GM10266 (cell line): ENCODE measurements around the gene NR3C2.

Source experiments
- DNase-seq: peaks from one replicate; pipeline ENCODE4 v3.0.0; 2012; ENCODE audit errors: extremely low spot score
- TF ChIP-seq, protein P1 (sequence below): IDR thresholded peaks from 2 replicates; pipeline ENCODE4 v1.5.1; 2012; ENCODE audit warnings: mild to moderate bottlenecking, low read depth; ENCODE audit not compliant: control insufficient read depth, insufficient read depth; ENCODE audit errors: missing control alignments

The NR3C2 gene

DNA sequence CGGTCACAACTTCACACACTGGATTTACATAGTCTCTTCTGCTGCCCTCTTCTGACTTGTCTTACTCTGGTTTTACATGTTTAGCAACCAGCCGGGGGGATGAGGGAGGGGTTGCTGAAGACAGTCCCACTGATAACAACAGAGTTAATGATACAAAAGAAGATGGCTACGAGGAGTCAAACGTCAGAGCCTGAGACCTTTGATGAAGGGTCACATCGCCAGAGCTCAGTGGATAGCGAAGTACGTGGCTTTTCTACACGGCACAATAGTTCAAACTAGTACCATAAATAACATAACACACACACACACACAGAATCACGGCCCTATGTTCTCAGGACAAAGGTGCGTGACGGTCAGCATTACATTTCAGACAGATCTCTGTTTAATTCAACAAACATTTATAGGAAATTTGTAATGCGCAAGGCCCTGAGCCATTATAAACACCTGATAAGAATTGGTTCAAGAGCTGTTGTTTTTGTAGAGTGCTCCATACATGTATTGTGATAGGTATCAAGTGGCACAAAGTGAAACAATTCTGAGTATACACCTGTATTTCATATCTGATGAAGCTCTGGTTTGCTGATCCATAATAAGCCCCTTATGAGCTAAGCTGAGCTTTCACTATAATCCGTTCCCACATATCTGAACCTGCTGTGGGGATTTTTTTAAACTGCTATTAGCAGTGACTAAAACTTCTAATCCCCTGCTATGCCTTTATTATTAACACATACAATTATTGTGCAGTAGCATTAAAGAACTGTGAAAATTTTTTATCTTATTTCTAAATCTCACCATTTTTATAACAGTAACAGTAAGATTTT lies 100.0 kb downstream of the NR3C2 start:
- DNase-seq, result no peak
- TF ChIP-seq, protein P1, sequence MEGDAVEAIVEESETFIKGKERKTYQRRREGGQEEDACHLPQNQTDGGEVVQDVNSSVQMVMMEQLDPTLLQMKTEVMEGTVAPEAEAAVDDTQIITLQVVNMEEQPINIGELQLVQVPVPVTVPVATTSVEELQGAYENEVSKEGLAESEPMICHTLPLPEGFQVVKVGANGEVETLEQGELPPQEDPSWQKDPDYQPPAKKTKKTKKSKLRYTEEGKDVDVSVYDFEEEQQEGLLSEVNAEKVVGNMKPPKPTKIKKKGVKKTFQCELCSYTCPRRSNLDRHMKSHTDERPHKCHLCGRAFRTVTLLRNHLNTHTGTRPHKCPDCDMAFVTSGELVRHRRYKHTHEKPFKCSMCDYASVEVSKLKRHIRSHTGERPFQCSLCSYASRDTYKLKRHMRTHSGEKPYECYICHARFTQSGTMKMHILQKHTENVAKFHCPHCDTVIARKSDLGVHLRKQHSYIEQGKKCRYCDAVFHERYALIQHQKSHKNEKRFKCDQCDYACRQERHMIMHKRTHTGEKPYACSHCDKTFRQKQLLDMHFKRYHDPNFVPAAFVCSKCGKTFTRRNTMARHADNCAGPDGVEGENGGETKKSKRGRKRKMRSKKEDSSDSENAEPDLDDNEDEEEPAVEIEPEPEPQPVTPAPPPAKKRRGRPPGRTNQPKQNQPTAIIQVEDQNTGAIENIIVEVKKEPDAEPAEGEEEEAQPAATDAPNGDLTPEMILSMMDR, result no peak

DNA sequence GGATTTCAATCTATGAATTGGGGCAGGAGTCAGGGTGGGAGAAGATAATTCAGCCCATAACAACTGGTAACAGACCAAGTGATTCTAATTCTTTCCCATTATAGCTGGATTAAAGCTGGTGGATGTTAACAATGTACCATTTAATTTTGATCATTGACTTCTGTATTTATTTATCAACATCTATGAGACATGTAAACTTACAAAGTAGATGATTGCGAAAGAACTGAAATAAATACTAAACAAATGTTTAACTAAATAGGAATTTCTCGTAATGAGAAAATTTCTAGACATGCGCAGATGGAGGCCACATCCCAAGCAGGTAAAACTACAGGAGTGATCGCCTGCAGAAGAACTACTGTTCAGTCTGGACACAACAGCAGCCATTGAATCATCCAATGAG lies 107.1 kb downstream of the NR3C2 start:
- TF ChIP-seq, protein P1, result no peak
- no peak for DNase-seq

DNA sequence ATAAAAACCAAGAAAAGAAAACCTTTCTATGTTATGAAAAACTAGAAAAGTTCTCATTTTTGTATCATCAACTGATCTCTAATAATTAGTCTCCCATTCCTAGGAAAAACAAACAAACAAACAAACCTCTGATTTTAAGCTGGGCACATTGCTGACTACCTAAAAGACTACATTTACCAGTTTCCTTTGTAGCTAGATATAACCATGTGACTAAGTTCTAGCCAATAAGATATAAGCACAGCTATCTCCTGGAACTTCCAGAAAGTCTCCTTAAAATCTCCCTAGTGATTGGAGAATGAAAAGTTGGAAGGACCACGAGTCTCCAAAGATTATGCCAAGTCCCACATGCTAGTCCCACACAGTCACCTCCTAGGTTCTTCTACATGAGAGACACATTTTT lies 108.9 kb downstream of the NR3C2 start:
- no peak for DNase-seq
- TF ChIP-seq, protein P1, result no peak

GRCh38 chr4:148332486-148332885 lies 109.7 kb downstream of the NR3C2 start:
- no peak for DNase-seq
- TF ChIP-seq, protein P1, result no peak

- TF ChIP-seq, protein P1, result no peak
- DNase-seq, result no peak
Measured at GRCh38 chr4:148330724-148331123, 111.5 kb downstream of the NR3C2 start.

DNA sequence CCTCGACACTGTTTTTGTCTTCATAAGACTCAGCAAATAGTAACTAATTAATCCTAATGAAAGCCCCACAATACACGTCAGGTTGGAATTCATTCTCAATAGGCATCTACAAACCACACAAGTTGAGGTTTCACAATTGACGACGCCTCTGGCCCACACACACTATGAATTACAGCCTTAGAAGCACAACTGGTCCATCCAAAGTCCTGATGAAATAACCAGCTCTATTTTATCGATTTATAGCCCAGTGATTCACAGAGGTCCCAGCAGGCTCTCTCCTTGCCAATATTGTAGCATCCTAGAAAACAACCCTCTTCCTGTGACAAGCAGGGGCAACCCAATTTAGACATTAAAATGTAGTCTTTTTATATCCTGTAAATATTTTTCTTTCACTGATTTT lies 112.1 kb downstream of the NR3C2 start:
- no peak for DNase-seq
- TF ChIP-seq, protein P1, result no peak

DNA sequence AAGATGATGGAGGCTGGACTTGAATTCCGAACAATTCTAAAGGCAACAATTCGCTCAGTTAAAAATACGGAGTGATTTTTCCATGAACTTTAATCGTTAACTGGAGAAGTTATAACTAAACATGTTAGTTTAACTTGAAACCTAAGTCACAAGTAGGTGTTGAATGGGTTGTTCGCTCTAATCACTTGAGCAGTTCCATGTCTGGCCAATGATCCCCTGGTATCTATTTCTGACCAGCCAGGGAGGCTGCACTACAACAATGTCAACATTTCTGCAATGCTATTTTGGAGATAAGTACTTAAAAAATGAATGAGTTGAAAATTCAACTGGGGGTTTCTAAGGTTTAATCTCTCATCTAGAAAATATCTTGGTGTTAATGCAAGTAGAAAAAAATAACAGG lies 112.5 kb downstream of the NR3C2 start:
- no peak for DNase-seq
- TF ChIP-seq, protein P1, result no peak
